Measurements from ENCODE around the gene AGMAT. TPM values are rescaled to one million over a fixed set of nuclear protein-coding genes. Genes with fewer than 3 reads are reported as not detected.

Gene AGMAT
- total and polyA plus RNA-seq, 5 experiments from 2014 or later = 9.0 to 15.5 (median 11.3) TPM

GRCh38 chr1:15525050-15526020 lies 59.5 kb downstream of the AGMAT start:
- Mint-ChIP-seq H3K9me3 (no peaks in the 10 kb centered on the region), H3K4me3 (peak overlapping the region; percentile 87 to 97 (median 92)), H3K4me1 (peaks cover 32 to 57% (median 52%) of the 10 kb centered on the region in 4 donors), H3K27ac (peak overlapping the region; percentile 89 to 100 (median 100)), H3K27me3 (peaks cover 0 to 2% (median 0%) of the 10 kb centered on the region in 5 donors), H3K36me3 (peaks cover 0 to 8% (median 0%) of the 10 kb centered on the region in 3 donors)
- peak in 2 of 10 donors; percentile 12 to 98 for DNase-seq
- POLR2A ChIA-PET = interaction anchor here (1.2 to 2.4 kb wide), 3 partner anchors 54 to 309 kb away, joined by 4 to 20 read pairs (median 7); partner anchors contain the start of gene DDI2
- ATAC-seq = peak; percentile 63 to 64

GRCh38 chr1:15524283-15525049 lies 60.4 kb downstream of the AGMAT start:
- H3K27ac Mint-ChIP-seq = peak overlapping the region; percentile 97 to 100 (median 100)
- peaks cover 0 to 4% (median 0%) of the 10 kb centered on the region in 3 donors for H3K36me3 Mint-ChIP-seq
- peak overlapping the region; percentile 87 to 97 (median 92) for H3K4me3 Mint-ChIP-seq
- POLR2A ChIA-PET = interaction anchor here (1.2 kb wide), 1 partner anchor 93 kb away, joined by 4 read pairs; the partner anchor contains the start of gene DDI2
- peak; percentile 99 to 100 (median 100) for DNase-seq
- H3K4me1 Mint-ChIP-seq = peaks cover 32 to 55% (median 52%) of the 10 kb centered on the region in 4 donors
- peaks cover 0 to 2% (median 0%) of the 10 kb centered on the region in 5 donors for H3K27me3 Mint-ChIP-seq
- peak; percentile 48 to 56 for ATAC-seq
- no peaks in the 10 kb centered on the region for H3K9me3 Mint-ChIP-seq

GRCh38 chr1:15524021-15524282 lies 60.9 kb downstream of the AGMAT start, which contains the start of gene CASP9:
Gene CASP9 (minus strand): TSS chr1:15524215. CDS start chr1:15524200, 15 bp downstream.
- H3K4me3 Mint-ChIP-seq = peak within 1 kb of the TSS; percentile 87 to 97 (median 92)
- peak; percentile 4 to 16 for ATAC-seq
- no peaks in the 10 kb centered on the region for H3K9me3 Mint-ChIP-seq
- POLR2A ChIA-PET = interaction anchor here (1.0 kb wide), 1 partner anchor 10 kb away, joined by 3 read pairs; no protein-coding TSS in a partner anchor
- peaks cover 30 to 55% (median 53%) of the 10 kb centered on the region in 4 donors for H3K4me1 Mint-ChIP-seq
- peaks cover 0 to 1% (median 0%) of the 10 kb centered on the region in 3 donors for H3K36me3 Mint-ChIP-seq
- peak within 1 kb of the TSS; percentile 97 to 100 (median 100) for H3K27ac Mint-ChIP-seq
- no peak for DNase-seq
- peaks cover 0 to 2% (median 0%) of the 10 kb centered on the region in 5 donors for H3K27me3 Mint-ChIP-seq

GRCh38 chr1:15523104-15524020 lies 61.5 kb downstream of the AGMAT start:
- Mint-ChIP-seq H3K27me3 (peaks cover 0 to 2% (median 0%) of the 10 kb centered on the region in 5 donors), H3K36me3 (peaks cover 0 to 2% (median 0%) of the 10 kb centered on the region in 3 donors), H3K9me3 (no peaks in the 10 kb centered on the region), H3K27ac (peak overlapping the region; percentile 60 to 100 (median 100)), H3K4me1 (peaks cover 27 to 55% (median 51%) of the 10 kb centered on the region in 4 donors), H3K4me3 (peak overlapping the region; percentile 87 to 97 (median 92))
- POLR2A ChIA-PET = interaction anchor here (1.0 kb wide), 1 partner anchor 10 kb away, joined by 3 read pairs; no protein-coding TSS in a partner anchor
- ATAC-seq (peak in 1 of 2 donors; percentile 0), DNase-seq (peak in 1 of 10 donors; percentile 2)

GRCh38 chr1:15522551-15522950 lies 62.3 kb downstream of the AGMAT start:
- H3K4me1 Mint-ChIP-seq = peaks cover 24 to 49% (median 43%) of the 10 kb centered on the region in 4 donors
- peak overlapping the region in 4 of 10 donors; percentile 43 to 100 (median 68) for H3K27ac Mint-ChIP-seq
- H3K36me3 Mint-ChIP-seq = peaks cover 0 to 10% (median 0%) of the 10 kb centered on the region in 3 donors
- POLR2A ChIA-PET = no interaction called here
- H3K9me3 Mint-ChIP-seq = no peaks in the 10 kb centered on the region
- ATAC-seq (no peak), DNase-seq (no peak)
- H3K4me3 Mint-ChIP-seq = peak overlapping the region in 5 of 10 donors; percentile 23 to 40 (median 29)
- peaks cover 0 to 2% (median 0%) of the 10 kb centered on the region in 5 donors for H3K27me3 Mint-ChIP-seq

Other genes with a start within 250 kb of the AGMAT start
- 10 to 100 TPM; 25.3 to 26.0 TPM for gene EFHD2, start 175.2 kb downstream of the AGMAT start, total RNA-seq
- 100 to 1,000 TPM in 1 of 3 donors, 10 to 100 TPM in 2; 27.6 to 129 (median 29.5) TPM for gene EFHD2, start 175.2 kb downstream of the AGMAT start, polyA plus RNA-seq
- gene CTRC, start 146.6 kb downstream of the AGMAT start, total RNA-seq = under 1 TPM in 1 of 2 experiments, not detected in 1; 0.78 TPM
- gene CTRC, start 146.6 kb downstream of the AGMAT start, polyA plus RNA-seq = under 1 TPM in 1 of 3 donors, not detected in 2; 0.62 TPM
- gene CELA2A, start 128.3 kb downstream of the AGMAT start, total RNA-seq = not detected
- gene CELA2A, start 128.3 kb downstream of the AGMAT start, polyA plus RNA-seq = not detected
- not detected for gene CELA2B, start 108.9 kb downstream of the AGMAT start, total RNA-seq
- not detected for gene CELA2B, start 108.9 kb downstream of the AGMAT start, polyA plus RNA-seq
- gene CASP9, start 60.8 kb downstream of the AGMAT start, total RNA-seq = 10 to 100 TPM; 13.4 to 15.9 TPM
- 1 to 10 TPM; 8.0 to 8.6 (median 8.4) TPM for gene CASP9, start 60.8 kb downstream of the AGMAT start, polyA plus RNA-seq
- 10 to 100 TPM; 24.8 to 30.0 TPM for gene DNAJC16, start 58.2 kb downstream of the AGMAT start, total RNA-seq
- 1 to 10 TPM; 5.0 to 9.7 (median 7.1) TPM for gene DNAJC16, start 58.2 kb downstream of the AGMAT start, polyA plus RNA-seq
- gene DDI2, start 32.4 kb upstream of the AGMAT start, total RNA-seq = 10 to 100 TPM; 40.7 to 47.1 TPM
- gene DDI2, start 32.4 kb upstream of the AGMAT start, polyA plus RNA-seq = 1 to 10 TPM; 4.5 to 6.1 (median 5.0) TPM
- gene PLEKHM2, start 99.3 kb upstream of the AGMAT start, total RNA-seq = 10 to 100 TPM; 60.3 to 66.7 TPM
- 10 to 100 TPM in 1 of 3 donors, 1 to 10 TPM in 2; 5.4 to 13.8 (median 5.4) TPM for gene PLEKHM2, start 99.3 kb upstream of the AGMAT start, polyA plus RNA-seq
- gene SLC25A34, start 151.2 kb upstream of the AGMAT start, total RNA-seq = 1 to 10 TPM; 2.6 to 3.5 TPM
- under 1 TPM; 0.09 to 0.30 (median 0.13) TPM for gene SLC25A34, start 151.2 kb upstream of the AGMAT start, polyA plus RNA-seq
- gene TMEM82, start 157.4 kb upstream of the AGMAT start, total RNA-seq = not detected
- not detected for gene TMEM82, start 157.4 kb upstream of the AGMAT start, polyA plus RNA-seq
- gene FBLIM1, start 173.7 kb upstream of the AGMAT start, total RNA-seq = not detected
- not detected for gene FBLIM1, start 173.7 kb upstream of the AGMAT start, polyA plus RNA-seq
- 1 to 10 TPM; 1.8 to 2.0 TPM for gene UQCRHL, start 222.6 kb upstream of the AGMAT start, total RNA-seq
- 1 to 10 TPM; 1.1 to 1.2 (median 1.2) TPM for gene UQCRHL, start 222.6 kb upstream of the AGMAT start, polyA plus RNA-seq